ENCODE results near the gene NR2C2. TPM values are rescaled to one million over a fixed set of nuclear protein-coding genes. Genes with fewer than 3 reads are reported as not detected.

Gene NR2C2
- total and polyA plus RNA-seq, 2 of the 13 experiments (the other 11 are each of a cell fraction or from before 2014, with no cell fraction given), result 7.8 to 11.8 TPM

DNA sequence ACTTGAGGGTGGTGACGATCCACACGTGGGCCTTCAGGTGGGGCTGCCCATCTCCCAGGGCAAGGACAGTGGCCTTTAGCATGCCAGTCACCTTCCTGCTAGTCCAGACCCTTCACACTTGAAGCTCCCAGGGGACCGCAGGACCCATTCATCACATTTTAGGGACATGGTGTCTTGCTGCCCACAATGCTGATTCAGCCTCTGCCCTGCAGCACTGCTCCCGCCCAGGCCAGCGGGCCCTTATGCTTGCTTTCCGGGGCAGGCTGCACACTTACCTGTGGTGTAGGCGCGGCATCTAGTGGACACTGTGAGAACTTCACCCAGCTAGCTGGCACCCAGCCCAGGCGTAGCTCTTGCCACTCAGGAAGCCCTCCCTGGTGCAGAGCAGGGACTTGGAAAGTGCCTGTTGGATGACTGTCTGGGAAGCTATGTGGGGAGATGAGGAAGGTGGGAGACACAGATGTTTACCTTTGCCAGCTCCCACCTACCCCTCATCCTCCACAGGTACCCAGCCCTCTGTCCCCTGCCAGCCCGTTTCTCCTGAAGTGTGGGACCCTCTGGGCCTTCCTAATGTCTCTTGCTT lies 26.3 kb upstream of the NR2C2 start (continued):
- no peak for TF ChIP-seq ZNF775 (CRISPR knock-in tag; IDR thresholded peaks at IDR 0.05; ENCODE audit: borderline replicate concordance)
- no peak for TF ChIP-seq ZNF34 (CRISPR knock-in tag; IDR thresholded peaks at IDR 0.05; ENCODE audit: borderline replicate concordance)
- TF ChIP-seq, protein P1, sequence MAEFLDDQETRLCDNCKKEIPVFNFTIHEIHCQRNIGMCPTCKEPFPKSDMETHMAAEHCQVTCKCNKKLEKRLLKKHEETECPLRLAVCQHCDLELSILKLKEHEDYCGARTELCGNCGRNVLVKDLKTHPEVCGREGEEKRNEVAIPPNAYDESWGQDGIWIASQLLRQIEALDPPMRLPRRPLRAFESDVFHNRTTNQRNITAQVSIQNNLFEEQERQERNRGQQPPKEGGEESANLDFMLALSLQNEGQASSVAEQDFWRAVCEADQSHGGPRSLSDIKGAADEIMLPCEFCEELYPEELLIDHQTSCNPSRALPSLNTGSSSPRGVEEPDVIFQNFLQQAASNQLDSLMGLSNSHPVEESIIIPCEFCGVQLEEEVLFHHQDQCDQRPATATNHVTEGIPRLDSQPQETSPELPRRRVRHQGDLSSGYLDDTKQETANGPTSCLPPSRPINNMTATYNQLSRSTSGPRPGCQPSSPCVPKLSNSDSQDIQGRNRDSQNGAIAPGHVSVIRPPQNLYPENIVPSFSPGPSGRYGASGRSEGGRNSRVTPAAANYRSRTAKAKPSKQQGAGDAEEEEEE (CRISPR knock-in tag; IDR thresholded peaks at IDR 0.05; ENCODE audit: borderline replicate concordance), result no peak
- TF ChIP-seq KMT2A (CRISPR knock-in tag; IDR thresholded peaks at IDR 0.05), result no peak
- TF ChIP-seq SRSF1 (optimal IDR thresholded peaks at IDR 0.05; ENCODE audit: low read depth, low read length), result no peak
- no peak for TF ChIP-seq CAMTA2 (CRISPR knock-in tag; IDR thresholded peaks at IDR 0.05; ENCODE audit: borderline replicate concordance)
- no peak for TF ChIP-seq HIVEP1 (CRISPR knock-in tag; IDR thresholded peaks at IDR 0.05)
- no peak for TF ChIP-seq ZNF646 (CRISPR knock-in tag; IDR thresholded peaks at IDR 0.05)
- TF ChIP-seq SP4 (CRISPR knock-in tag; IDR thresholded peaks at IDR 0.05), result no peak; the same call in 1 of the 2 replicates
- TF ChIP-seq ZNF776 (CRISPR knock-in tag; IDR thresholded peaks at IDR 0.05), result no peak
- peak; percentile 52 for TF ChIP-seq ELF1 (CRISPR knock-in tag; IDR thresholded peaks at IDR 0.05)
- TF ChIP-seq KDM5A (IDR thresholded peaks at IDR 0.05; ENCODE audit: borderline replicate concordance, low read length), result no peak
- TF ChIP-seq, protein P2, sequence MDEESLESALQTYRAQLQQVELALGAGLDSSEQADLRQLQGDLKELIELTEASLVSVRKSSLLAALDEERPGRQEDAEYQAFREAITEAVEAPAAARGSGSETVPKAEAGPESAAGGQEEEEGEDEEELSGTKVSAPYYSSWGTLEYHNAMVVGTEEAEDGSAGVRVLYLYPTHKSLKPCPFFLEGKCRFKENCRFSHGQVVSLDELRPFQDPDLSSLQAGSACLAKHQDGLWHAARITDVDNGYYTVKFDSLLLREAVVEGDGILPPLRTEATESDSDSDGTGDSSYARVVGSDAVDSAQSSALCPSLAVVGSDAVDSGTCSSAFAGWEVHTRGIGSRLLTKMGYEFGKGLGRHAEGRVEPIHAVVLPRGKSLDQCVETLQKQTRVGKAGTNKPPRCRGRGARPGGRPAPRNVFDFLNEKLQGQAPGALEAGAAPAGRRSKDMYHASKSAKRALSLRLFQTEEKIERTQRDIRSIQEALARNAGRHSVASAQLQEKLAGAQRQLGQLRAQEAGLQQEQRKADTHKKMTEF (CRISPR knock-in tag; IDR thresholded peaks at IDR 0.05), result peak; percentile 56; the same call in 1 of the 2 replicates
- TF ChIP-seq USF2 (IDR thresholded peaks at IDR 0.05; ENCODE audit: low read depth, low read length), result no peak
- no peak for TF ChIP-seq USF2 (CRISPR knock-in tag; IDR thresholded peaks at IDR 0.05; ENCODE audit: borderline replicate concordance)
- no peak for TF ChIP-seq PAWR (CRISPR knock-in tag; IDR thresholded peaks at IDR 0.05; ENCODE audit: borderline replicate concordance)
- no peak for TF ChIP-seq JUNB (CRISPR knock-in tag; IDR thresholded peaks at IDR 0.05; ENCODE audit: borderline replicate concordance)
- no peak for TF ChIP-seq RFX5 (IDR thresholded peaks at IDR 0.05; ENCODE audit: low read depth, low read length)
